ENCODE results near the gene CES4A. TPM values are rescaled to one million over a fixed set of nuclear protein-coding genes. Genes with fewer than 3 reads are reported as not detected.

The CES4A gene
- polyA plus RNA-seq, 1 of the 3 experiments (the other 2 are of a cell fraction) = 7.3 TPM

DNA sequence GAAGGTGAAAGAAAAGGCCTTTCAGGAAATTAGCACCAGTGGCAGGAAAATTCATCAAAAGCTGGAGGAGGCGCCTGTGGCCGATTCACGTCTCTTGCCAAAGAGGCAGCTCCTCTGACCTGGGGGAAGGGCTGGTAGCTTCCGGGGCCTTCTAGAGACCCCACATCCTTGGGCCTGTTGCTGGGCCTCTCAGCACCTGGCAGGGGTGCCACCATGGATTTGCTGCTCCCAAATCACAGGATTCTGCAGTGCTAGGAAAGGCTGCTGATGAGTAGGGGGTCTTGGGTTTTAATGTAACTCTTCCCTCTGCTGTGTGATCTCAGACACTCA is 29.0 kb downstream of the CES4A start:
- Histone ChIP-seq H3K27me3 (ENCODE audit: insufficient read depth) (no peaks in the 10 kb centered on the region), H3K4me1 (ENCODE audit: control insufficient read depth in 1 of 2, insufficient read depth in 2 of 2, low read depth in 1 of 2, low read length in 1 of 2) (peaks cover 9 to 11% of the 10 kb centered on the region in 2 experiments; a peak in 2 of 4 replicates), H3F3A (replicated peaks; ENCODE audit: insufficient read depth) (peaks cover 10% of the 10 kb centered on the region), H3K79me2 (ENCODE audit: insufficient read depth) (no peaks in the 10 kb centered on the region), H2AFZ (ENCODE audit: low read depth) (no peak overlapping the region), H4K20me1 (ENCODE audit: insufficient read depth) (no peaks in the 10 kb centered on the region), H3K36me3 (replicated peaks in 1 of 2; ENCODE audit: control insufficient read depth in 1 of 2, insufficient read depth in 2 of 2, low read length in 1 of 2) (no peaks in the 10 kb centered on the region), H3K27ac (ENCODE audit: low read depth in 2 of 2, low read length in 1 of 2) (no peak overlapping the region), H3K4me3 (ENCODE audit: low read depth in 2 of 2, low read length in 1 of 2) (no peak overlapping the region), H3K9ac (no peak overlapping the region), H3K4me2 (no peak overlapping the region), H3K9me2 (no peaks in the 10 kb centered on the region), H3K9me3 (no peaks in the 10 kb centered on the region)
- no peak for DNase-seq
- CTCF ChIA-PET = interaction anchor here (0.8 to 23.0 kb wide), 45 partner anchors 10 to 228 kb away, joined by 3 to 470 read pairs (median 5); partner anchors contain the start of genes B3GNT9, CDH16, EXOC3L1 and FBXL8
- POLR2A ChIA-PET = interaction anchor here (0.9 to 2.7 kb wide), 6 partner anchors 12 to 153 kb away, joined by 3 to 8 read pairs (median 4); partner anchors contain the start of genes B3GNT9, CBFB and NOL3
- WGBS (ENCODE audit: low lambda C conversion rate) = 66% methylated on average over 4 of the region's 4 CpGs
- TF ChIP-seq RCOR1 (IDR thresholded peaks at IDR 0.05; ENCODE audit: low read length) = no peak
- TF ChIP-seq TEAD4 (IDR thresholded peaks at IDR 0.05; ENCODE audit: borderline replicate concordance, insufficient read depth) = no peak
- no peak for TF ChIP-seq JUND (IDR thresholded peaks at IDR 0.05)
- TF ChIP-seq RFX5 (IDR thresholded peaks at IDR 0.05; ENCODE audit: low read length) = no peak
- no peak for TF ChIP-seq EP300 (IDR thresholded peaks at IDR 0.05; ENCODE audit: borderline replicate concordance in 1 of 2, low read depth in 1 of 2, low read length in 1 of 2)
- TF ChIP-seq, protein P1, sequence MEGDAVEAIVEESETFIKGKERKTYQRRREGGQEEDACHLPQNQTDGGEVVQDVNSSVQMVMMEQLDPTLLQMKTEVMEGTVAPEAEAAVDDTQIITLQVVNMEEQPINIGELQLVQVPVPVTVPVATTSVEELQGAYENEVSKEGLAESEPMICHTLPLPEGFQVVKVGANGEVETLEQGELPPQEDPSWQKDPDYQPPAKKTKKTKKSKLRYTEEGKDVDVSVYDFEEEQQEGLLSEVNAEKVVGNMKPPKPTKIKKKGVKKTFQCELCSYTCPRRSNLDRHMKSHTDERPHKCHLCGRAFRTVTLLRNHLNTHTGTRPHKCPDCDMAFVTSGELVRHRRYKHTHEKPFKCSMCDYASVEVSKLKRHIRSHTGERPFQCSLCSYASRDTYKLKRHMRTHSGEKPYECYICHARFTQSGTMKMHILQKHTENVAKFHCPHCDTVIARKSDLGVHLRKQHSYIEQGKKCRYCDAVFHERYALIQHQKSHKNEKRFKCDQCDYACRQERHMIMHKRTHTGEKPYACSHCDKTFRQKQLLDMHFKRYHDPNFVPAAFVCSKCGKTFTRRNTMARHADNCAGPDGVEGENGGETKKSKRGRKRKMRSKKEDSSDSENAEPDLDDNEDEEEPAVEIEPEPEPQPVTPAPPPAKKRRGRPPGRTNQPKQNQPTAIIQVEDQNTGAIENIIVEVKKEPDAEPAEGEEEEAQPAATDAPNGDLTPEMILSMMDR (IDR thresholded peaks at IDR 0.05) = no peak
- TF ChIP-seq RXRA (IDR thresholded peaks at IDR 0.05; ENCODE audit: borderline replicate concordance, low read depth) = no peak
- TF ChIP-seq EZH2phosphoT487 (IDR thresholded peaks at IDR 0.05; ENCODE audit: borderline replicate concordance, low read depth) = no peak
- TF ChIP-seq TCF12 (IDR thresholded peaks at IDR 0.05) = no peak
- TF ChIP-seq YY1 (IDR thresholded peaks at IDR 0.05; ENCODE audit: low read depth) = no peak
- no peak for TF ChIP-seq FOSL2 (IDR thresholded peaks at IDR 0.05; ENCODE audit: borderline replicate concordance, low read depth)
- TF ChIP-seq TAF1 (IDR thresholded peaks at IDR 0.05; ENCODE audit: borderline replicate concordance, low read depth, low read length) = no peak
- TF ChIP-seq SMC3 (IDR thresholded peaks at IDR 0.05; ENCODE audit: low read depth, low read length) = no peak
- TF ChIP-seq, protein P2, sequence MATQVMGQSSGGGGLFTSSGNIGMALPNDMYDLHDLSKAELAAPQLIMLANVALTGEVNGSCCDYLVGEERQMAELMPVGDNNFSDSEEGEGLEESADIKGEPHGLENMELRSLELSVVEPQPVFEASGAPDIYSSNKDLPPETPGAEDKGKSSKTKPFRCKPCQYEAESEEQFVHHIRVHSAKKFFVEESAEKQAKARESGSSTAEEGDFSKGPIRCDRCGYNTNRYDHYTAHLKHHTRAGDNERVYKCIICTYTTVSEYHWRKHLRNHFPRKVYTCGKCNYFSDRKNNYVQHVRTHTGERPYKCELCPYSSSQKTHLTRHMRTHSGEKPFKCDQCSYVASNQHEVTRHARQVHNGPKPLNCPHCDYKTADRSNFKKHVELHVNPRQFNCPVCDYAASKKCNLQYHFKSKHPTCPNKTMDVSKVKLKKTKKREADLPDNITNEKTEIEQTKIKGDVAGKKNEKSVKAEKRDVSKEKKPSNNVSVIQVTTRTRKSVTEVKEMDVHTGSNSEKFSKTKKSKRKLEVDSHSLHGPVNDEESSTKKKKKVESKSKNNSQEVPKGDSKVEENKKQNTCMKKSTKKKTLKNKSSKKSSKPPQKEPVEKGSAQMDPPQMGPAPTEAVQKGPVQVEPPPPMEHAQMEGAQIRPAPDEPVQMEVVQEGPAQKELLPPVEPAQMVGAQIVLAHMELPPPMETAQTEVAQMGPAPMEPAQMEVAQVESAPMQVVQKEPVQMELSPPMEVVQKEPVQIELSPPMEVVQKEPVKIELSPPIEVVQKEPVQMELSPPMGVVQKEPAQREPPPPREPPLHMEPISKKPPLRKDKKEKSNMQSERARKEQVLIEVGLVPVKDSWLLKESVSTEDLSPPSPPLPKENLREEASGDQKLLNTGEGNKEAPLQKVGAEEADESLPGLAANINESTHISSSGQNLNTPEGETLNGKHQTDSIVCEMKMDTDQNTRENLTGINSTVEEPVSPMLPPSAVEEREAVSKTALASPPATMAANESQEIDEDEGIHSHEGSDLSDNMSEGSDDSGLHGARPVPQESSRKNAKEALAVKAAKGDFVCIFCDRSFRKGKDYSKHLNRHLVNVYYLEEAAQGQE (IDR thresholded peaks at IDR 0.05; ENCODE audit: low read depth, low read length) = no peak
- TF ChIP-seq FOXM1 (IDR thresholded peaks at IDR 0.05; ENCODE audit: low read depth) = no peak
